HG03196 (cell line): ENCODE data around the gene FGF14.

Experiments
- ATAC-seq: cut with Tn5 transposase; IDR thresholded peaks from one replicate; pipeline ENCODE4 v1.9.1; 2021; ENCODE audit not compliant: unreplicated experiment

FGF14 gene

GRCh38 chr13:101817898-101818297 lies 584.0 kb downstream of the FGF14 start:
- ATAC-seq: no peak

- ATAC-seq: no peak
Measured at GRCh38 chr13:101811881-101812280, 590.0 kb downstream of the FGF14 start.

- ATAC-seq: no peak
Measured at GRCh38 chr13:101811284-101811839, 590.5 kb downstream of the FGF14 start.

GRCh38 chr13:101799196-101799595 lies 602.7 kb downstream of the FGF14 start:
- ATAC-seq: no peak

GRCh38 chr13:101798437-101798836 lies 603.4 kb downstream of the FGF14 start:
- no peak for ATAC-seq

- ATAC-seq: no peak
Measured at GRCh38 chr13:101795460-101795859, 606.4 kb downstream of the FGF14 start.

GRCh38 chr13:101795025-101795424 lies 606.8 kb downstream of the FGF14 start:
- no peak for ATAC-seq

GRCh38 chr13:101792189-101792588 lies 609.7 kb downstream of the FGF14 start:
- ATAC-seq: no peak

- no peak for ATAC-seq
Measured at GRCh38 chr13:101785858-101786257, 616.0 kb downstream of the FGF14 start.

- no peak for ATAC-seq
Measured at GRCh38 chr13:101784313-101784712, 617.5 kb downstream of the FGF14 start.

GRCh38 chr13:101783554-101783953 lies 618.3 kb downstream of the FGF14 start:
- ATAC-seq: no peak

- ATAC-seq: no peak
Measured at GRCh38 chr13:101780211-101780610, 621.6 kb downstream of the FGF14 start.

- no peak for ATAC-seq
Measured at GRCh38 chr13:101779147-101779546, 622.7 kb downstream of the FGF14 start.

- ATAC-seq: no peak
Measured at GRCh38 chr13:101775267-101775666, 626.6 kb downstream of the FGF14 start.

- no peak for ATAC-seq
Measured at GRCh38 chr13:101774393-101774792, 627.5 kb downstream of the FGF14 start.

GRCh38 chr13:101773062-101773461 lies 628.8 kb downstream of the FGF14 start:
- ATAC-seq: no peak

- no peak for ATAC-seq
Measured at GRCh38 chr13:101767131-101767530, 634.7 kb downstream of the FGF14 start.

- no peak for ATAC-seq
Measured at GRCh38 chr13:101763191-101763590, 638.7 kb downstream of the FGF14 start.

GRCh38 chr13:101757446-101758039 lies 644.3 kb downstream of the FGF14 start:
- ATAC-seq: peak; percentile 88

GRCh38 chr13:101755228-101755887 lies 646.5 kb downstream of the FGF14 start:
- no peak for ATAC-seq

GRCh38 chr13:101752432-101752831 lies 649.4 kb downstream of the FGF14 start:
- ATAC-seq: no peak

- ATAC-seq: no peak
Measured at GRCh38 chr13:101751488-101751887, 650.4 kb downstream of the FGF14 start.

GRCh38 chr13:101749584-101749983 lies 652.3 kb downstream of the FGF14 start:
- no peak for ATAC-seq
